Choroid plexus epithelial cell (primary cell): ENCODE results near the gene GLYATL1B.

Source experiments
- DNase-seq: peaks from one replicate; pipeline ENCODE4 v3.0.0-alpha.2; 2010; ENCODE audit warnings: low read depth
- H3K4me3 ChIP-seq: 2 replicates; pipeline ENCODE4 v1.5.1; 2011; ENCODE audit warnings: low read depth, mild to moderate bottlenecking, control low read depth, low read length, moderate library complexity
- TF ChIP-seq, protein P1 (sequence below): conservative IDR thresholded peaks from 2 replicates; pipeline ENCODE4 v1.5.1; 2011; ENCODE audit warnings: low read depth, mild to moderate bottlenecking, control low read depth, inconsistent platforms, low read length, moderate library complexity

Gene GLYATL1B

GRCh38 chr11:59141191-59141590 lies 55.1 kb downstream of the GLYATL1B start:
- H3K4me3 ChIP-seq, result no peak overlapping the region
- TF ChIP-seq, protein P1, sequence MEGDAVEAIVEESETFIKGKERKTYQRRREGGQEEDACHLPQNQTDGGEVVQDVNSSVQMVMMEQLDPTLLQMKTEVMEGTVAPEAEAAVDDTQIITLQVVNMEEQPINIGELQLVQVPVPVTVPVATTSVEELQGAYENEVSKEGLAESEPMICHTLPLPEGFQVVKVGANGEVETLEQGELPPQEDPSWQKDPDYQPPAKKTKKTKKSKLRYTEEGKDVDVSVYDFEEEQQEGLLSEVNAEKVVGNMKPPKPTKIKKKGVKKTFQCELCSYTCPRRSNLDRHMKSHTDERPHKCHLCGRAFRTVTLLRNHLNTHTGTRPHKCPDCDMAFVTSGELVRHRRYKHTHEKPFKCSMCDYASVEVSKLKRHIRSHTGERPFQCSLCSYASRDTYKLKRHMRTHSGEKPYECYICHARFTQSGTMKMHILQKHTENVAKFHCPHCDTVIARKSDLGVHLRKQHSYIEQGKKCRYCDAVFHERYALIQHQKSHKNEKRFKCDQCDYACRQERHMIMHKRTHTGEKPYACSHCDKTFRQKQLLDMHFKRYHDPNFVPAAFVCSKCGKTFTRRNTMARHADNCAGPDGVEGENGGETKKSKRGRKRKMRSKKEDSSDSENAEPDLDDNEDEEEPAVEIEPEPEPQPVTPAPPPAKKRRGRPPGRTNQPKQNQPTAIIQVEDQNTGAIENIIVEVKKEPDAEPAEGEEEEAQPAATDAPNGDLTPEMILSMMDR, result no peak
- DNase-seq, result no peak

DNA sequence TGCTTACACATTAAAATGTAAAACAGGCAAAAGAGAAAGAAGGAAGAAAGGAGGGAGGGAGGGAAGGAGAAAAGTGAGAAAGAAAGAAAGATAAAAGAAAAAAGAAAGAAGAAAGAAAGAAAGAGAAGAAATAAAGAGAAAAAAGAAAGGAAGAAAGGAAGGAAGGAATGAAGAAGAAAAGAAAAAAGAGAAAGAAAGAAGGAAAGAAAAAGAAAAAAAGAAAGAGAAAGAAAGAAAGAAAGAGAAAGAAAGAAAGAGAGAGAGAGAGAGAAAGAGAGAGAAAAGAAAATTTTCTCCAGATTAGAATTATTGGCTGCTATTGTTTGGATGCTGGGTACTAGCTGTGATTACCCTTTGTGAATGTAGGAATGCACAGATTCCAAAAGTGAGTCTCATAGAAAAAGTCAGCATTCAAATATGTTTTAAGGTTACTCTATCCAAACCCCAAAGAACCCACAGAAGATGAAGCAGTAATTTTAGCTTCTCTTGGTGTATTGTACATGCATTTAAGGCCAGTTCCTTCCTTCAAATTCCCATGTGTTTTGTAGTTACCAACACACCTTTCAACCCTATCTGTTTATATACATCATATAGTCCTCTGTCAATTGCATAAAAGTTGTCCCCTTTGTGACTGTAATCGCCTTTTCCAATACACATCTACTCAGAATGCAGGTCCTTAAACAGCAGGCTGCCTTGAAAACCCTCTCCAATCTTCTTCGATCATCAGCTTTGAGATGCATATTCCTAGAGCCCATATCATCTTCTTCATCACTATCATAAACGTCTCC lies 55.8 kb downstream of the GLYATL1B start:
- TF ChIP-seq, protein P1, result no peak
- peak overlapping the region; percentile 68 for H3K4me3 ChIP-seq
- DNase-seq, result peak; percentile 41

DNA sequence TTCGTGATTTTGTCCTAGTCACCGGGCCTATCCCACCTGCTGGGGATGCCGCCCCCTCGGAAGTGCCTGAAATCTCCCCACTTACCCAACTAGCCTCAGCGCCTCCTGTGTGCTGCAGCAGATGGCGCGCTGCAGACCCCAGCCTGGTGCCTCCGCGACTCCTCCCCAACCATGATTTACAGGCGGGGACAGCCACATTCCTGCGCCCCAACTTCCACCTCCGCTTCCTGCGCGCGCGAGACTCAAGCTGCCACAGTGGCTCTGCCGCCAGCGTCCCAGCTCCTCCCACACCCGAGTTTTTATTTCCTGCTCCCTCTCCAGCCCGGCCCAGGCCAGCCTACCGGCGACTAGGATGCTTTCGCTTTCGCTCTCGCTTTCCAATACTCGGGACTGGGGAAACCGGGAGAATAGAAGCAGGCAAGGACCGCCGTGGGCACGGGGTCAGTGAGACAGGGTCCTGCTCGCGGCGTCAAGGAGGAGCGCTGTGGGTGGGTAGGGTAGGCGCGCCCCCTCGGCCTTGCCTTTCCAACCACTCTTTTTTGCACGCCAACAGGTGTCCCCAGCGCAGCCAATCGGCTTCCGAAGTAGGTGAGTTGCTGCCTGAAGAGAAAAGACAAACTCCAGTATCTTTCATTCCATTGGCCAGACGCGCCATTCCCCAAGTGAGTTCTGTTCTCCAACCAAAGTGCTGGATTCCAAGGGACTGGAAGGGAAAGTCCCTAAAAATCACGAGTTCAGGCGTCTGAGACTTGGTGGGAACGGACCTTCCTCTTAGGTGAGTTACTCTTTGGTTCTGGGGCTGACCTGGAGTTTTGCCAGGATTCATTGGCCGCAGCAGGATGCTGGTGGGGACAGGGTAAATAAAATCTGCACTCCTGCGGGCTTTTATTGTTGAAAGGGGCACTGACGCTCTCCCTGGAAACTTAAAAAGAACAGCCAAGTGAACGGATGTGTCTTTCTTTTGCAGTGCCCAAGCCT lies 56.7 kb downstream of the GLYATL1B start, which contains the start of gene FAM111A:
Gene FAM111A (plus strand): TSS at position 327 of the 978 bp plus-strand sequence. CDS start 6,017 bp downstream, outside the sequence.
- H3K4me3 ChIP-seq, result peak within 1 kb of the TSS; percentile 68
- DNase-seq, result peak; percentile 92
- TF ChIP-seq, protein P1, result peak; percentile 54

DNA sequence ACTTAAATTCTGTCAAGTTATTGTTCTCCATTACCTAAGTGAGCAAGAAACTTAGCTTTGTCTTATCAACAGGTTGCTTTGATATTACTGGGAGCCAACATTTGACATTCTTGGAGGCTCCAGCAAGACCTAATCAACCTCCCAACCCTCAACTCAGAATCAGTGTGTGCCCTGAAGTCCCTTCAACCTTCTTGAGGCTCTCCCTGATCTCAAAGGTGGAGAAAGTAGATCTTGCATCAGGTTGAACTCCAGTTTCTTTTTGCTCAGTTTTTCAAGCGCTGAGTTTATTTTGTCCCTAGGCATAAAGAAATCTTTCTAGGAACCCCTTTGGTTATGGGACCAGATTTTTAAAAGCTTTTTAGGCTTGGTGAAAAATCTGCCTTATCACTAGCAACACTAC lies 58.0 kb downstream of the GLYATL1B start:
- TF ChIP-seq, protein P1, result no peak
- no peak for DNase-seq
- H3K4me3 ChIP-seq, result peak overlapping the region; percentile 61
